MM.1S (cell line): ENCODE results near the gene DLX6.

Experiments used
- DNase-seq: peaks from one replicate; pipeline ENCODE4 v3.0.0-alpha.2; 2015
- H2AFZ ChIP-seq: fragments of 300-600 bp; sonication (generic); 2 replicates; pipeline ENCODE4 v1.6.0; 2016; ENCODE audit warnings: antibody characterized with exemption, low read length
- H3F3A ChIP-seq: fragments of 300-600 bp; sonication (generic); 2 replicates; pipeline ENCODE4 v1.6.1; 2016; ENCODE audit warnings: mild to moderate bottlenecking, antibody characterized with exemption, low read length, moderate library complexity, mixed read lengths; ENCODE audit not compliant: insufficient read depth
- H3K27ac ChIP-seq: fragments of 300-600 bp; sonication (generic); 2 replicates; pipeline ENCODE4 v1.5.1; 2016; ENCODE audit warnings: mild to moderate bottlenecking, low read length
- H3K27me3 ChIP-seq: fragments of 300-600 bp; sonication (generic); replicated peaks from 2 replicates; pipeline ENCODE4 v1.6.0; 2016; ENCODE audit warnings: low read length; ENCODE audit not compliant: insufficient read depth
- H3K36me3 ChIP-seq: fragments of 300-600 bp; sonication (generic); replicated peaks from 2 replicates; pipeline ENCODE4 v1.6.1; 2016; ENCODE audit warnings: mild to moderate bottlenecking, low read length, mixed read lengths; ENCODE audit not compliant: insufficient read depth
- H3K4me1 ChIP-seq: fragments of 300-600 bp; sonication (generic); 2 replicates; pipeline ENCODE4 v1.6.1; 2016; ENCODE audit warnings: low read length, mixed read lengths
- H3K4me2 ChIP-seq: fragments of 300-600 bp; sonication (generic); 2 replicates; pipeline ENCODE4 v1.6.0; 2016; ENCODE audit warnings: low read depth, low read length
- H3K4me3 ChIP-seq: fragments of 300-600 bp; sonication (generic); 2 replicates; pipeline ENCODE4 v1.5.1; 2016; ENCODE audit warnings: low read length, mixed read lengths
- H3K79me2 ChIP-seq: fragments of 300-600 bp; sonication (generic); 2 replicates; pipeline ENCODE4 v1.6.1; 2016; ENCODE audit warnings: mixed run types, low read length, mixed read lengths
- H3K9ac ChIP-seq: fragments of 300-600 bp; sonication (generic); 2 replicates; pipeline ENCODE4 v1.6.1; 2016; ENCODE audit warnings: low read length, mixed read lengths
- H3K9me2 ChIP-seq: fragments of 300-600 bp; sonication (generic); replicated peaks from 2 replicates; pipeline ENCODE4 v1.6.1; 2016; ENCODE audit warnings: mild to moderate bottlenecking, low read length, mixed read lengths; ENCODE audit not compliant: insufficient read depth
- H3K9me3 ChIP-seq: fragments of 300-600 bp; sonication (generic); replicated peaks from 2 replicates; pipeline ENCODE4 v1.6.1; 2016; ENCODE audit warnings: mild to moderate bottlenecking, low read length, mixed read lengths; ENCODE audit not compliant: insufficient read depth
- H4K20me1 ChIP-seq: fragments of 300-600 bp; sonication (generic); 2 replicates; pipeline ENCODE4 v1.6.1; 2016; ENCODE audit warnings: mild to moderate bottlenecking, low read length, moderate library complexity, mixed read lengths; ENCODE audit not compliant: insufficient read depth
- CTCF ChIP-seq: fragments of 300-600 bp; sonication (generic); IDR thresholded peaks from 2 replicates; pipeline ENCODE4 v1.5.1; 2016; ENCODE audit warnings: antibody characterized with exemption, low read length, mixed read lengths
- EZH2 ChIP-seq: fragments of 300-600 bp; sonication (generic); optimal IDR thresholded peaks from 2 replicates; pipeline ENCODE3; 2017; ENCODE audit warnings: low read depth, mild to moderate bottlenecking, antibody characterized with exemption, low read length, mixed read lengths
- EZH2phosphoT487 ChIP-seq: fragments of 300-600 bp; sonication (generic); IDR thresholded peaks from 2 replicates; pipeline ENCODE4 v1.6.1; 2018; ENCODE audit warnings: antibody characterized with exemption, low read length

DLX6 gene

GRCh38 chr7:96985992-96986391, 19.4 kb upstream of the DLX6 start:
- no peak overlapping the region for H3K9ac ChIP-seq
- TF ChIP-seq EZH2 (no peak), CTCF (no peak), EZH2phosphoT487 (no peak)

GRCh38 chr7:96986901-96987300, 18.5 kb upstream of the DLX6 start:
- Histone ChIP-seq H3K4me1 (no peaks in the 10 kb centered on the region), H3K9me2 (no peaks in the 10 kb centered on the region), H3K4me3 (no peak overlapping the region), H3K27me3 (no peaks in the 10 kb centered on the region), H4K20me1 (no peaks in the 10 kb centered on the region), H3K79me2 (no peaks in the 10 kb centered on the region), H3K27ac (no peak overlapping the region), H3F3A (no peaks in the 10 kb centered on the region), H3K9ac (no peak overlapping the region), H2AFZ (no peak overlapping the region), H3K9me3 (no peaks in the 10 kb centered on the region), H3K36me3 (no peaks in the 10 kb centered on the region), H3K4me2 (no peak overlapping the region)
- no peak for TF ChIP-seq CTCF
- no peak for TF ChIP-seq EZH2
- no peak for TF ChIP-seq EZH2phosphoT487
- no peak for DNase-seq

More at GRCh38 chr7:96985992-96986391, 19.4 kb upstream of the DLX6 start:
- no peaks in the 10 kb centered on the region for H3K9me3 ChIP-seq
- H3K27me3 ChIP-seq = no peaks in the 10 kb centered on the region
- no peaks in the 10 kb centered on the region for H3K36me3 ChIP-seq
- no peaks in the 10 kb centered on the region for H4K20me1 ChIP-seq
- no peak overlapping the region for H3K27ac ChIP-seq
- no peaks in the 10 kb centered on the region for H3F3A ChIP-seq
- no peaks in the 10 kb centered on the region for H3K4me1 ChIP-seq
- no peaks in the 10 kb centered on the region for H3K9me2 ChIP-seq
- DNase-seq = no peak
- no peak overlapping the region for H2AFZ ChIP-seq
- no peak overlapping the region for H3K4me2 ChIP-seq
- H3K4me3 ChIP-seq = no peak overlapping the region
- H3K79me2 ChIP-seq = no peaks in the 10 kb centered on the region

GRCh38 chr7:96987719-96988118, 17.6 kb upstream of the DLX6 start:
- no peak overlapping the region for H3K4me3 ChIP-seq
- H3K36me3 ChIP-seq = no peaks in the 10 kb centered on the region
- H3K27ac ChIP-seq = no peak overlapping the region
- no peaks in the 10 kb centered on the region for H3K79me2 ChIP-seq
- TF ChIP-seq EZH2 (no peak), CTCF (no peak), EZH2phosphoT487 (no peak)
- H3F3A ChIP-seq = no peaks in the 10 kb centered on the region
- no peak overlapping the region for H2AFZ ChIP-seq
- H3K4me2 ChIP-seq = no peak overlapping the region
- H3K27me3 ChIP-seq = no peaks in the 10 kb centered on the region
- DNase-seq = no peak
- H3K4me1 ChIP-seq = no peaks in the 10 kb centered on the region
- no peak overlapping the region for H3K9ac ChIP-seq
- no peaks in the 10 kb centered on the region for H4K20me1 ChIP-seq
- H3K9me3 ChIP-seq = no peaks in the 10 kb centered on the region
- no peaks in the 10 kb centered on the region for H3K9me2 ChIP-seq
